ENCODE results near the gene TMEM132C.

TMEM132C gene

GRCh38 chr12:128339631-128340030 is 72.7 kb downstream of the TMEM132C start:
- DNase-seq: no peak

GRCh38 chr12:128353301-128353700 is 86.3 kb downstream of the TMEM132C start:
- DNase-seq: no peak

- no peak for DNase-seq
Measured at GRCh38 chr12:128356547-128356946, 89.6 kb downstream of the TMEM132C start.

GRCh38 chr12:128361400-128361995 is 94.5 kb downstream of the TMEM132C start:
- no peak for DNase-seq

GRCh38 chr12:128365032-128365431 is 98.1 kb downstream of the TMEM132C start:
- DNase-seq: no peak

- DNase-seq: peak in 12 of 14 donors; percentile 7 to 68 (median 36)
Measured at GRCh38 chr12:128365651-128366231, 98.8 kb downstream of the TMEM132C start.

GRCh38 chr12:128367961-128368360 is 101.0 kb downstream of the TMEM132C start:
- no peak for DNase-seq

GRCh38 chr12:128381541-128381940 is 114.6 kb downstream of the TMEM132C start:
- DNase-seq: peak in 12 of 14 donors; percentile 11 to 65 (median 45)

- DNase-seq: peak in 5 of 14 donors; percentile 29 to 57 (median 53)
Measured at GRCh38 chr12:128381946-128382345, 115.0 kb downstream of the TMEM132C start.

GRCh38 chr12:128382946-128383345 is 116.0 kb downstream of the TMEM132C start:
- DNase-seq: no peak

GRCh38 chr12:128383357-128383937 is 116.5 kb downstream of the TMEM132C start:
- no peak for DNase-seq

GRCh38 chr12:128385736-128386135 is 118.8 kb downstream of the TMEM132C start:
- DNase-seq: no peak

GRCh38 chr12:128387811-128388422 is 120.9 kb downstream of the TMEM132C start:
- DNase-seq: peak in 10 of 14 donors; percentile 3 to 63 (median 17)

- peak in 1 of 14 donors; percentile 18 for DNase-seq
Measured at GRCh38 chr12:128388461-128389000, 121.6 kb downstream of the TMEM132C start.

- no peak for DNase-seq
Measured at GRCh38 chr12:128393346-128393745, 126.4 kb downstream of the TMEM132C start.

GRCh38 chr12:128394137-128394536 is 127.2 kb downstream of the TMEM132C start:
- DNase-seq: no peak

GRCh38 chr12:128399253-128399652 is 132.3 kb downstream of the TMEM132C start:
- DNase-seq: no peak

GRCh38 chr12:128402486-128403243 is 135.7 kb downstream of the TMEM132C start:
- no peak for DNase-seq

GRCh38 chr12:128408669-128409068 is 141.7 kb downstream of the TMEM132C start:
- peak in 2 of 14 donors; percentile 25 to 26 for DNase-seq

- no peak for DNase-seq
Measured at GRCh38 chr12:128415036-128415560, 148.1 kb downstream of the TMEM132C start.

GRCh38 chr12:128418944-128419343 is 152.0 kb downstream of the TMEM132C start:
- no peak for DNase-seq

- no peak for DNase-seq
Measured at GRCh38 chr12:128420163-128420562, 153.2 kb downstream of the TMEM132C start.
